ENCODE data around the gene EPS8L1.
"Not testable (repeated sequence)": the region's sequence is repeated elsewhere in the genome, so short reads cannot be mapped to it uniquely, and the experiment has no call there.

EPS8L1 gene

DNA sequence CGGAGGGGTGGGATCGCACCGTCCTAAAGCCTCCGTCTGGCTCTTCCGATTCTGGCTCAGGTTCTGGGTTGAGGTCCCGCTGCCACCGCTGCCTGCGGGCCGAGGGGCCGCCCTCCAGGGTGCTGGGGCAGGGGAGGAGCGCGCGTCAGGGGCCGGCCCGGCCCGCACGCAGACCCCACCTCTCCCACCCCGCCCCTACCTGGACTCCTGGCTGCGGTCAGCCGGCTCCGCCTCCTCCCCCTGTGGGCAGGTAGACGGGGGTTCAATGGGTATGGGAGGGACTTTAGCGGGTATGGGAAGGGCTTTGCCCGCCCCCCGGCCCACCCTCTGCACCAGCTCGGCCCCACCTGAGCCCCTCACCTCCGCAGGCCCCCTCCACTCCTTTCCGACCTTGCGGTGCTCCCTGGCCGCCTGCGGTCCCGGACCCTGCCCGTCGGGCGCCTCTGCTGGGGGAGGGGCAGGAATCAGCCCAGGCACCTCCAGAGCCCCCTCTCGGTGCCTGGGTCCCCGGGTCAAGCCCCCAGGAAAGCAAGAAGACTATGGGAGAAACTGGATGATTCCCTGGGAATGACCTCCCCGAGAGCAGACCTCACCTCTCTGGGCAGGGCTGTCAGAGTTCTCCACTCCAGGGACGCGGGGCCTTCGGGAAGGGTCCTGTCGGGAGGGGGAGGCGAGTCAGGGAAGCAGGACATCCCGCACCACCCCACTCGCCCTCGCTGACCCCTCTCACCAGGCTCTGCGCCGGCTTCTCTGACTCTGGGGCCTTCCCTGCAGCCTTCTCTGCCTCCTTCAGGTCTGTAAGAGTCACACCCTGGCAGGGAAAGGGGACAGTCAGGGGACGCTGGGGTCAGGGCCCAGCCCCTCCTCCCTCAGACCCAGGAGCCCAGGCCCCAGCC lies 17.0 kb downstream of the EPS8L1 start:
- in situ Hi-C loops (cut with MboI; ENCODE audit: low sequenced_read_pairs) = no loop called here

DNA sequence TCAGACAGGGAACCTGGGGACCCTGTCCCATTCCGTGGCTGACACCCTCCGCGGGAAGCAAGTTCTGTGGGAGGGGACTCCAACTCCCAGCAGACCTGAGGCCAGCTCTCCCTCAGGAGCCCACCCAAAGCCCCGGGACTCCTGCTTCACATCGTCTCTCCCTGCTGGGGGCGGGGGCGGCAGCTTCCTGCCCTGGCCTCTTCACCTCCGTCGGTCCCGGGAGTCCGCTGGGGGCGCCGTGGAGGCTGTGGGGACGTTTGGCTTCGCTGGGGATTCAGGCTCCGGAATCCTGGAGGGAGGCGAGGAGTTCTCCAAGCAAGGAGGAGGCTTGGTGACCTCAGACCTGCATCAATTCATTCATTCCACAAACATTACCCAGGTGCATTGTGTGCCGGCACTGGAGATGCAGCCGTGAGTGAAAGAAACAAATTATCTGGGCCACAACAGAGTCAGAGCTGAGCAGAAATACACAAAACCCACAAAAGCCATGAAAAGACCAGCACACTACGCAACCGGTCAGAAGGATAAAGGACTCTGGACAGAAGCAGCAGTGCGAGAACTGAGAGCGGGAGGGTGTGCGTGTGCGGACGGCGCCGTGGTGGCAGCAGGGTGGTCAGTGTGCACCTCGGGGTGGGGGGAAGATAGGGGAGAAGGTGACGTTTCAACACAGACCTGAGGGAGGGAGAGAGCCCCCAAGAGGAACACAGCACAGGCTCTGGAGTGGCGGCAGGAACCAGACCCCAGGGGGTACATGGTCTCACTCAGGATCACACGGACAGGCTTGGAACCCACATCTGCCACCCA lies 19.0 kb downstream of the EPS8L1 start:
- in situ Hi-C loops (cut with MboI; ENCODE audit: low sequenced_read_pairs) = no loop called here

DNA sequence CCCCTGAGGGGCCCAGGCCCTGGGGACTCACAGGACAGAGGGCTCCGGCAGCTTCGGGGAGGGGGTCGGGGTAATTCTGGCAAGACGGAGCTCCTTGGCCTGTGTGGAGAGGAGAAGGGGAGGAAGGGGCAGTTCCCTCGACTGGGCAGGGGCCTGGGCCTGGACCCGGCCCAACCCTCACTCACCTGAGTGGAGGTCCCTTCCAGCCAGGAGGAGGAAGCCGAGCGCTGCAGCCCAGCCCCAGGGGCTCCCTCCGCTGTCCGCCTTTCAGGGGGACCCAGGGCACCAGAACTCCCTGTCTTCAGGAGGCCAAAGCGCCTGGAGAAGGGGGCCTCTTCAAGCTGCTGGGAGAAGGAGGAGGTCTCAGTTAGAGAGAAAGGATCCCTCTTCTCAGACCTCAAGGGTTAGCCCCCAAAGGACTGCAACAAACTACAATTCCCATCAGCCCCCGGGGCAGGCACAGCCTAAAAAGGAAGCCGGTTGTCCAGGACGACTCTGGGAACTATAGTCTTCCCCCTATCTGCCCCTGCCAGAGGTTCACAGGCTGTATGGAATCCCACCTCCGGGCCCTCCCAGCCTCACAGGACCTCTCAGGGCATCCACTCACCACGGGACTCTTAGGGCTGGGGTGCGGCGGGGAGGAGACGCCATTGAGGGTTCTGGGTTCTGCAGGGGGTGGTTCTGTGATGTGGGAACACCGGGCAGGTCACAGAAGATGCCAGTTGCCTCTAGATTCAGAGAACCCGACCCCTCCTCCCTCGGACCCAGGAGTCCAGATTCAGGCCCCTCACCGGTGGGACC lies 19.8 kb downstream of the EPS8L1 start:
- in situ Hi-C loops (cut with MboI; ENCODE audit: low sequenced_read_pairs) = no loop called here

DNA sequence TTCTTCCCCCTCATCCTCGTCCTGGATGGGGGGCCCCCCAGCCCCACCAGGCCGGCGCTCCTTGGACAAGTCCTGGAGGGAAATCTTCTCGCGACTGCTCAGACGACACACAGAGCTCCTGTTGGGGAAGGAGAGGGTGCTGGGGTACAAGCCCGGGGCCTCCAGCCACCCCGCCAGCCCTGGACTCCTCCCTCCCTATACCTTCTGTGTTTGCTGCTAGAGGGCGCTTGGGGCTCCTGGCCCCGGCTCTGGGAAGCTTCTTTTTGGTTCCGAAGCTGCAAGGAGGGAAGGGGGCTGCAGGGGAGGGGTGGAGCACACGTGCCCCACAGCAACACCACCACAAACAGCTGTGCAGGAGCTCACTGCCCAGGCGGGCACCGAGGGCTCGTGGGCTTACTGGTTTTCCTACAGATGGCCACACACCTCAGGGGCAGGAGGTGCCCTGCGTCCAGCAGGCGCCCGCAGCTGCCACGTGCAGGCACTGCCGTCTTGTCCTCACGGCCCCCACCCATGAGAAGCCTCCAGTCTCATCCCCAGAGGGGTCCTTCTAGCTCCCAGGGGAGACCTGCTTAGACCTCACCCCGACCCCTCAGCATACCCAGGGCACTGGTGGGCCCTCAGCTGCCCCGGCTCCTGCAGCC lies 20.5 kb downstream of the EPS8L1 start:
- in situ Hi-C loops (cut with MboI; ENCODE audit: low sequenced_read_pairs) = no loop called here

DNA sequence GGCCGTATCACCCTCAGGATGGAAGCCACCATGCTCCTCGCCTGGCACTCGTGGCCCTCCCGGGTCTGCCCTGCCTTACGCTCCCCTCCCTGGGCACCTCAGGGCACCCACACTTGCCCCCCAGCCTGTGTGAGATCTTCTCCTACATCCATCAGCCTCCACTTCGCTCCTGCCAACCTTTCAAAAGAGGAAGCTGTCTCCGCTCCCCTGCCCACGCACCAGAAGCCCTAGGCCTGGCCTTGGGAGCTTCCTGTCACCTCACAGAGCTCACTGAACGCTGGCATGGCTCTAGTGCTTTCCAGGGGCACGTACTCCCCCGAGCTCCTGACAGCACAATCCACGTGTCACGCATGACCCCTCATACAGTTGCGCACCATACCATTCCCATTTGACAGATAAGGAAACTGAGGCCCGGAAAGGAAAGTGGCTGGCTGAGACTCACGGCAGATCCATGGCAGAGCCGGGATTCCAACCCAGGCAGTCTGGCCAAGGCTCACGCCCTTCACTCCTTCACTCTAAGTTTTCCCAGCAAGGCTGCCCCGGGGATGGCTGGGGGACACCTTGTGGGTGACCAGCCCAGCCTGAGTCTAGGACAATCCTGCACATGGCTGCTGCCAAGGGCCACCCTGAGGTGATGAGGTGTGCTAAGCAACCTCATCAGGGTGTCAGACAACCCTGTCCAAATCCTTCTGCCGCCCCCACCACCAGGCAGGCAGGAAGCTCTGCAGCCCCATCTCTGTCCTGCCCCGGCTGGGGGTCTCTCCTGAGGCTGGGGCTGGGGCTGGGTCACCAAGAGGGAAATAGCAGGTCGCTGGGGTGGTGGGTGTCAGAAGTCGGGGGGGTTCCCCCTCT lies 22.4 kb downstream of the EPS8L1 start:
- in situ Hi-C loops (cut with MboI; ENCODE audit: low sequenced_read_pairs) = no loop called here

DNA sequence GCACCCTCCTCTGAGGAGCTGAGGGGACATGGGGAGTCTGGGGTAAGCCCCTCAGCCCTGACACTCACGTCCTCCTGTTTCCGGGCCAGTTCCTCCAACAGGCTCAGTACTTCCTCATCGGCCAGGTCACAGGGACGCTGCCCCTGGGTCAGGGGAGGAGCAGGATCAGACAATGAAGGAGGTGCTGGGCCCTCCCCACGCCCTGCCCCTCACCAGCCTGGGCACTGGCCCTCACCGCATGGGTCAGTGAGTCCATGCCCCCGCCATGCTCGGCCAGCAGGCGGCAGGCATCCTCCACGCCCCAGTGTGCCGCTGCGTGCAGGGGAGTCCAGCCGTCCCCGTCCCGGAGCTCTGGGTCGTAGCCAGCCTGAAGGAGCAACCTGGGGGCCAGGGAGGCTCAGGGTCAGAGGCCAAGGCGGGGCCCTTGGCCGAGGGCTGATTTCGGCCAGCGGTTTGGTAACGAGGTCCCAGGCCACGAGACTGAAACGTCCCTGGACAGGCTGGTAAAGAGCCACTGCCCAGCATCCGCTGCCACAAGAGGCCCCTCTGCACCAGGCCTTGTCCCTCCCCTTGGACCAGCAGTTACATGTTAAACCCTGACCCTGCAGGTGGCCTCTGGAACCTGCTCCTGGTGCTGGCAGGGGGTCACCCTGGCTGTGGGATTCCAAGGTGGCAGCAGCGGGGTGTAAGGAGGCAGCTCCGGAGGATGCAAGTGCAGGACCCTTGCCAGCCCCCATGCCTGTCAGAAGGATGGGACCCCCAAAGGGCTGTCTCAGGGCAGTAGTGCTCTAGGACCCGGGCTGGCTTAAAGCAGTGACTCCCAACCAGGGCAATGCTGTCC lies 23.3 kb downstream of the EPS8L1 start:
- in situ Hi-C loops (cut with MboI; ENCODE audit: low sequenced_read_pairs) = no loop called here

DNA sequence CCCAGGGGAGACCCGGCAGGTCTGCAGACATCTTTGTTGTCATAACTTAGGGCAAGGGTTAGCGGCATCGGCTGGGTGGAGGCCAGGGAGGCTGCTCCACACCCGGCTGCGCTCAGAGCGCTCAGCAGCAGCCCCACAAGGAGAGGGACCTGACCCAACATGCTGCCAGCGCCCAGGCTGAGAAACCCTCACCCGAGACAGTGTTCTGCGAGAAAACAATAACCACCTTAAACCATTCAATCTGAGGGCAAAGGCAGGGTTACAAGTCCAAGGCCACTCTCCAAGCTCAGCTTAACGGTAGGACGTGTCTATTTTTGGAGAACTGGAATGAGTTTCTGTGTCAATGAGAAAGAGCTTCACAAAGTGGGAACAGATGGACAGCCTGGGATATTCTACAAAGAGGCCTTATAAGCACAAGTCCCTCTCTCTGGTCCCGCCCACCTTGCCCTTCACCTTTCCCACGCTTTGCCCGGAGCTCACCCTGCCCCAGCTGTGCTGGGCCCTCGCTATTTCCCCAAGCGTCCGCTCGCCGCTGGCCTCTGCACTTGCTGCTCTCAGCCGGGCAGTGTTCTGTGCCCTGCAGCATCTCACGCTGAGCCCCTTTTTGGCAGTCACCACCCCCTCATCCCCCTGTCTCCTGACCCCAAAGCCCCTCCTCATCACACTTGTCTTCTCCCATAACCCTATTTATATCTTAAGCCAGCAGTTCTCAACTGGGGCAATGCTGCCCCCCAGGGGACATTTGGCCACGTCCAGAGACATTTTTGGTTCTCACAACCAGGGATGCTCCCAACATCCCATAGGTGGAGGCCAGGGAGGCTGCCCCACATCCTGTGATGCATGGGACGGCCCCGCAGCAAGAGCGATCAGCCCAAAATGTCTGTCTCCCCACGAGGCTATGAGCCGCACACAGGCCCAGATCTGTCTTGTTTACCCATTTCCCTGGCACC lies 24.2 kb downstream of the EPS8L1 start:
- in situ Hi-C loops (cut with MboI; ENCODE audit: low sequenced_read_pairs) = no loop called here

DNA sequence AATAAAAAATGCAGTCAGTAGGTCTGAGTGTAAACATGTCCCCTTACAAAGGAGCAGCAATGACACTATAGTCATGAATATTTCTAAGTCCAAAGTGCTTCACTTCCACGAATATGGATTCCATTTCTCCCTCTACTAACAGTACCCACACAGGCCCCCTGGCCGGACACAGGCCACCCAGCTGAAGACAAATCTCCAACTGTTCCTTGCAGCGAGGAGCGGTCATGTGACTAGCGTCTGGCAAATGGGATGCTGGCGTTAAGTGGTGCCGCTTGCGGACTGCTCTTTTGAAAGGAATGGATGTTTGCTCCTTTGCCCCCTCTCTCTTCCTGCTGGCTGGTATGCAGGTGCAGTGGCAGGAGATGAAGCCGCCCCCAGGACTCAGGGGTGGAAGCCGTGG lies 25.6 kb downstream of the EPS8L1 start:
- in situ Hi-C loops (cut with MboI; ENCODE audit: low sequenced_read_pairs) = no loop called here

DNA sequence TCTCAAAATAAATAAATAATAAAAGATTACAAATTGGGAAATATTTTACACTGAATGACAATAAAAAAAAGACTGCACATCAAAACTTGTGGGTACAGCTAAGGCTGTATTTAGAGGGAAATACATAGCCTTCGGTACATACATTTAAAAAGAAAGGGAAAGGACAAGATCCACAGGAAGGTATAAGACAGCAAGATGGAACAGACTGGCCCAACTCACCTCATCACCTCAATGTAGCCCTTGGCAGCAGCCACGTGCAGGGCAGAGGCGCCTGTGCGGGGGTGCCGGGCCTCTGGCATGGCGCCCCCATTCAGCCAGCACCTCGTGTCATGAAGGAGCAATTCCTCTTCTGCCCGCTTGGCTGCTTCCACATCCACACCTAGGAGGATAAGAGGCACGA lies 27.5 kb downstream of the EPS8L1 start:
- in situ Hi-C loops (cut with MboI; ENCODE audit: low sequenced_read_pairs) = no loop called here

DNA sequence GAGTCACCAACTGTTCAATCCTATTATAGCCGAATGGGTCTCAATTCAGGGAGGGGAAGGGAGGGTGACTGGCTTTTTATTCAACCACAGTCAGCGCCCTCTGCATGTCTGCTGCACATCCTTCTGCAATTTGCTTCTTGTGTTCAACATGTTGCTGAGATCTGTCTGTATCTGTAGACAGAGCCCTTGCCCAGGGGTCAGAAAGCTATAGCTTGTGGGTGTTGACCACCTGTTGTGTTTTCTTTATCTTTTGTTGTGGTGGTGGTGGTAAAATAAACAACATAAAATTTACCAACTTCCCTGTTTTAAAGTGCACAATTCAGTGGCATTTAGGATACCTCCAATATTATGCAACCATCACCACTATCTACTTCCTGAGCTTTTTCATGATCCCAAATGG lies 29.6 kb downstream of the EPS8L1 start:
- in situ Hi-C loops (cut with MboI; ENCODE audit: low sequenced_read_pairs) = no loop called here

DNA sequence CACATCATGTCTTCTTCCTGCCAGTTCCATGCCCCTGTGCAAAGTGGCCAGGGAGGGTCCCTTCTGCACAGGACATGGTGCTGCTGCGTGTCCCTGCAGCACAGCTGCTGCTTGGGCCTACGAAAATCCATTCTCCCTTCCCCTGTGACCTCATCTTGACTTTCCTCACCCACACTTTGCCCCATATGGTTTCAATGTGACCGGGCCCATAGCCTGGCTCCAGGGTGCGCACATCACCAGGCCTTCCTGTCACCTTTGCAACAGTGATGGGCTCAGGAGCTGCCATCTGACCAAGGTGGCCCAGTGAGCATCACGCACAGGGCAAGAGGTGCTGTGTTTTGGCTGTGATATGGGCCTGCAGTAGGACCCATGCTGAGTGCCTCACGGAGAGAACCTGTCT lies 30.9 kb downstream of the EPS8L1 start:
- in situ Hi-C loops (cut with MboI; ENCODE audit: low sequenced_read_pairs) = no loop called here

DNA sequence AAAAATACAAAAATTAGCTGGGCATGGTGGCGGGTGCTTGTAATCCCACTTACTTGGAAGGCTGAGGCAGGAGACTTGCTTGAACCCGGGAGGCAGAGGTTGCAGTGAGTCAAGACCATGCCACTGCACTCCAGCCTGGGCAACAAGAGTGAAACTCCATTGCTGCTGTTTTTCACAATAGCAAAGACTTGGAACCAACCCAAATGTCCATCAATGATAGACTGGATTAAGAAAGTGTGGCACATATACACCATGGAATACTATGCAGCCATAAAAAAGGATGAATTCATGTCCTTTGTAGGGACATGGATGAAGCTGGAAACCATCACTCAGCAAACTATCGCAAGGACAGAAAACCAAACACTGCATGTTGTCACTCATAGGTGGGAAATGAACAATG lies 31.6 kb downstream of the EPS8L1 start:
- in situ Hi-C loops (cut with MboI; ENCODE audit: low sequenced_read_pairs) = not testable (repeated sequence)

DNA sequence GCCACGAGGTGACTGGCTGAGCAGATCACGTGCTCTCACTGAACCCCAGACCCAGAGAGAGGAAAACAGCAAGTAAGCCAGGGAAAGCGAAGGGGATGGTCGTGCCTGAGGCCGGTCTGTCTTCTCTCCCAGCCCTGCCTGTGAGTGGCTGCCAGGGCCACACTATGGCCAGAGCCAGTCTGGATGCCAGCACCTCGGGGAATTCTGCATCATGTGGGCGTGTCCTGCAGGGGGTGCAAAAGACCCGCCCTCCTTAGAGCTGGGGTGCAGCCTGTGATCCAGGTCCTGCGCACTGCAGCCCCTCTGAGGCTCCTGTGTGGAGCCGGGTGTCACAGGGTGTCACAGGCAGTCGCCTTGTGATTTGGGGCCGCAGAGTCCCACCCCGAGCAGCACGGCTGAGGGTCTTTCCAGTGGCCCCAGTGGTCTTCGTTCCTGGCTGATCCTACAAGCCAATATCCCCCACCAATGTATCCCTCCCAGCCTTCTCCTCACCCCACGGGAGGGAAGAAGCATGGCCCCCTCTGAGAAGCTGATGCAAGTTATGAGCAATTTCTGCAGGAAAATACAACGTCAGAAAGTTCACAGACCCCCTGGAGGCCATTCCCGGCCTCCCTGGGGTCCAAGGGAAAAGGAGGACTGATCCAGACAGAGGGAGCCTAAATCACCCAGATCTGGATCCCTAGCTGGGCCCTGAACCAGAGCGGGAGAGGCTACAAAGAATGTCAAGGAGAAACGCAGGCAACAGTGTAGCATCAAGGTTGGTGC lies 34.0 kb downstream of the EPS8L1 start:
- in situ Hi-C loops (cut with MboI; ENCODE audit: low sequenced_read_pairs) = no loop called here

DNA sequence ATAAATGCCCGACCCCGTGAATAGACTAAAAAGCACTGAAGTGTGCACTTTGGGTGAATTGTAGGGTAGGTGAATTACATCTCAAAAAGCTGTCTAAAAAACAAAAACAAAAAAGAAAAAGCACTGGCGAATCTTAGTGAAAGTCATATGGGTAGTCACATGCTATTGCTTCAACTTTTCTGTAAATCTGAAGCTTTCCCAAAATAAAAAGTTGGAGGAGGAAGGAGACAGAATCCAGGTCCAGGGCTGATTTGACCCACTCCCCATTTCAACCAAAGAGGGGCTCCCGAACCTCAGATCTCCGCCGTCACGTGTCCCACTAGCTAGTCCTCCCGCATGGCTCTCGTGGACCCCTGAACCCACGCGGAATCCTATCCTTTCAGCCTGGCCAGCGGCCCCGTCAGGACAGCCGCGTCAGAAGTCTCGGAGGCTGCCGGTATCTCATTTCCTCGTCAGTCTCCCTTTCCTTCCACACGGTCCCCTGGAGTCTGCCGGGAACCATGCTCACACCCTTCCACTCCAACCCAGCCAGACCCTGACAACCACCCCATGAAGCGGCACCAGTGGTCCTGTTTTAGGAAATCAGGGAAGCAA lies 35.7 kb downstream of the EPS8L1 start:
- in situ Hi-C loops (cut with MboI; ENCODE audit: low sequenced_read_pairs) = no loop called here

DNA sequence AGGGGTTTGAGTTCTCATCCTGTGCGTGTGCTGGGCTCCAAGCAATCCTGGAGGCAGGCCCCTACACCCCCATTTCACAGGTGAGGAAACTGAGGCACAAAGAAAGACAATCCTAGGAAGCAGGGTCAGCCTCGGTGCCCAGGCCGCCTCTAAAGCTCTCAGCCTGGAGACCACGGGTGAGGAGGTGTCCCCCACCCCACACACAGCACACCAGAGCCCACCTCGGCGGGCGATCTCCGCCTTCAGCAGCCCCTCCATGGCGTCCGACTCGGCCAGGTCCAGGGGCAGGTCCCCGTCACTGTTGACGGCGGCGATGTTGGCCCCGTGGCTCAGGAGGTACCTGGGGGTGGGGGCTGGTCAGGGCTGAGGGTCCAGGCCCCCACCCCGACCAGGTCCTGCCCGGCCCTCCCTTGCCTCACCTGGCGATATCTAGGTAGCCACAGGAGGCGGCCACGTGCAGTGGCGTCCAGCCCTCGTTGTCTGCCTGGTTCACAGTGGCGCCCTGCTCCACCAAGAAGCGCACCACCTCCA lies 36.6 kb downstream of the EPS8L1 start:
- in situ Hi-C loops (cut with MboI; ENCODE audit: low sequenced_read_pairs) = no loop called here

DNA sequence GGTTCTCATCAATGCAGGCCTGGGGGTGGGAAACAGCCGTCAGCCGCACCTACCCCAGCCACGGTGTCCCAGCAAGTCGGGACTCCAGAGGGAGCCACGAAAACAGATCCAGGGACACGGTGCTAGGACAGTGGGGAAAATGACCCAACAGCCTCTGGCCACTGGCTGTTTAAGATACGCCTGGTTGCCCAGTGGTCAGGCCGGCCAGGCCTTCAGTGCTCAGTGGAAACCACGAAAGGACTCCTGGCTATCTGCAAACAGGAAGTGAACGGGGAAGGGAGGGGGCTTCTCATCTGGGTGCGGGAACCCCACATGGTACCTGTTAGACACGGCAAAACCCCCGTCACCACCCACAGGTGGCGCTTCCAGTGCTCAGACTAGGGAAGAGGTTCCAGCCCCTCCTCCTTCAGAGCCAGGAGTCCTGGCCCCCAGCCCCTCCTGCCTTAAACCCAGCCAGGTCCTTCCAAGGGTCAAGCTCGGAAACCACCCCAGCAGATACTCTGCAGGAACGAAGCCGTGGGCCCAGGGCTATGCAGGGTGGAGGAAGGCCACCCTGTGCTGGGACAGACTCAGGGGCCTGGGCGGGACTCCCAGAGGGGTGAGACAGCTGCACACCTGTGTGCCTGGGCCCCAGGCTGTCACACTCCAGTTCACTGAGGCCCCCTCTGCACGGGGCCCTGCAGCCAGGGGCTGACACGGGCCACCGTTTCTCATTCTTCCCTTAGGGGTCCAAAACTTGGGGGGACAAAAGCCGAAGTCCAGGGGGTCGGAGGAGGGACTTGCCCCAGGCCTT lies 37.3 kb downstream of the EPS8L1 start:
- in situ Hi-C loops (cut with MboI; ENCODE audit: low sequenced_read_pairs) = no loop called here
